Hematopoietic multipotent progenitor cell treated with erythropoietin and hydrocortisone succinate and interleukin-3 and kit ligand, for 17 days (in vitro differentiated cells): ENCODE measurements around the gene NTM.

ENCODE experiments used
- DNase-seq: peaks from one replicate; pipeline ENCODE4 v3.0.0-alpha.2; 2015; ENCODE audit warnings: low spot score

Gene NTM

DNA sequence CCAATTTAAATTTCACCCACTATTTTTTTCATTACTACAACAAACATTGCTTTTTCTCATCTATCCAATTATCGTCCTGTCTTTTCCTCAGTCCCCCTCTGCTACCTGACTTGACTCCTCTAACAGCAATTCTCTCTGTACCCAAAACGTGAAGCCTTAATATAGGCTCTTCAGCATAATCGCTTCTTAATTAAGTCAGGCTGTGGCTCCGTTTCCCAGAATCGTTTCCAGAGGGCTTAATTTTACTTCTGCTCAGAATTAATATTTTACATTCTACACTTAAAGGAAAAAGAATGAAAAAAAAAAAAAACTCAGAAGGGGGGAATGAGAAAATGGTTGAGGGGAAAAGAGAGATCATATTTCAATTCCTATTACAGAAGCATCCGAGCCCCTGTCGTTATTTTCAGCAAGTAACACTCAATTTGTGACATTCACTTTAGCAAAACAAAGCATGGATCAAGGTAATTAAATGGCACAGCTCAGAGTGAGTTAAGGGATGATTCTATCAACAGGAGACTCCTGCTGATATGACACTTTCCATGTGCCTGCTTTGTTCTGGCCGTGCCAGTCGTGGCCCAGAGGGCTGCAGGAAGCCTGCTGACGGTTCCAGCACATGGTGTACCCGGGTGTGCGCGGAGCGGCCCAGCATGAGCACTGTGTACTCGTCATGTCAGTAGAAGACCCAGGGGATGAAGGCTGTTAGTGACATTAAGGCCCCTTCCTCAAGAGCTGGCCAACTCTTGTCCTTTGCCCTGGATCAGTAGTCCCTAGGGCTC, 272.5 kb downstream of the NTM start:
- DNase-seq: no peak

DNA sequence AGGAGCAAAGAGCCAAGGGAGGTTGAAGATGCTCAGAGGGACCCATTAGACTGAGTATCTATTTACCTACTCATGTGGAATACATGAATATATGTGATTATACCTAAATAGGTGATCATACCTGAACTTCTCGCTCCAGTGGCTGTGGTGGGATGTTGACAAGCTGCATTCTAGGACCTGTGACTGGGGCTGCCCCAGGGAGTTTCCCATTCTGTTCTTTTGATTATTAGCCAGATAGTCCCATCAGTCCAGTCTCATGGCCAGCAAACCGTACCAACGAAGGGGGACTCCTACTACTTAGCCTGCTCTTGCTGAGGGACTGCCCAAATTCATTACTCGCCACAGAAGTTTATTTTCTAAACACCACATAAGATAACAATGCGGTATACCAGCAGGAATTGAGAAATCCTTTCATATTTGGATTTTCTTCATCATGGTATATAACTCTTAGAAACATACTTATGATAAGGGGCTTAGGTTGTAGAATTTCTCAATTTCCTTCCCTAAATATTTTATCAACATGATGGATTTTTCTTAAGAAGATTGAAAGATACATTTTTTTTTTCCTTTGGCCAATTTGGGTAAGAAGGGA, 273.9 kb downstream of the NTM start:
- no peak for DNase-seq

DNA sequence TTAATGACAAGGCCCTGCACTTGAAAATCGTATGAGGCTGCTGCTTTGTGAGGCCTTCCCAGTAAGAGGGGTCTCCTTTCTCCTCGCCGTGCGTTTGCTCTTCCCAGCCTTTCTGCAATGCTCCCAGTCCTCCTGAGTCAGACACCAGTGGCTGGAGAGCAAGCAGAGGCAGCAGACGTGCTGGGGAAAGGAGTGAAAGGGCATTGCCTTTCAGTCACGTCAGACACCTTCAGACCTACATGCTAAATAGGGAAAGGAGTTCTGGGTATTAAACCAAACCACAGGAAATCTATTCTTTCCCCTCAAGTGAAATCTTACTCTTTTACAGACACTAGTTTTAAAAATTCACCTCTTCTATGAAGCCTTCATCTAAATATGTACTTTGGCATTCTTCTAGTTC, 274.8 kb downstream of the NTM start:
- no peak for DNase-seq

DNA sequence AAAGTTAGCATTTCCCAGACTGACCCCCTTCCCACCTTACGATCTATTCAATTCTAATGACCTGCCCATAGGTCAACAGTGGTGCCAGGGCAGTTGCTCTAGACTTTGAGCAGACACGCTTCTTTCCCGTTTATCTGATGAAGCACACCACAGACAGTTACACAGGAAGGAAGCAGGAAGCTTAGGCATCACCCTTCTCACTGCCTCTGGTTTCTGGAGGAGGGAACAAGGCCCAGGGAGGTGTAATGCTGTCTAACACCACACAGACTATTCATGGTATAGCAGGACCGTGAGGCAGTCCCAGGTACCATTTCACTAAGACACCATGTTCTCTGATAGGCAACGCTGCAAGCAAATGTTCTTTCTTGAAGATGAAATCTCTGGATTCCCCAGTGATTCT, 279.4 kb downstream of the NTM start:
- DNase-seq: no peak

GRCh38 chr11:131652231-131652630, 281.8 kb downstream of the NTM start:
- DNase-seq: no peak

DNA sequence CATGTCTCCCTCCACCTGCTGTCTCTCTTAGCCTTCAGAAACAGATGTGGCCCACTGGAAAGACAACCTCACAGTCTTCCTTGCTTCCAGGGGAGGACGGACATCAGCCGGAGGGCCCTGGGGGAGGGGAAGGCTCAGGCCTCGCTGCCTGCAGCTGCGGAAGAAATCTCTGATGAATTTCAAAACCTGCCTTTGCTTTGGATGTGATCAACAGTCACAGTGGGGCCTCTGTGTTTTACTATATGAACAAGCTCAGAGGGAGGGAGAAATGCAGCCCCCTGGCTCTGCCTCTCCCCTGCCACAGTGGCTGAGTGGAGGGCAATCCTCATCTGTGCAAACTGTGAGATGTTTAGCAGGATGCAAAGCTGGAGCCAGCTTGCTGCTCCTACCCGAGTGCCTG, 282.8 kb downstream of the NTM start:
- no peak for DNase-seq

GRCh38 chr11:131654849-131655248, 284.4 kb downstream of the NTM start:
- DNase-seq: no peak

- DNase-seq: no peak
These were observed 285.9 kb downstream of the NTM start for GRCh38 chr11:131656179-131656838.

GRCh38 chr11:131656839-131657211, 286.4 kb downstream of the NTM start:
- no peak for DNase-seq

DNA sequence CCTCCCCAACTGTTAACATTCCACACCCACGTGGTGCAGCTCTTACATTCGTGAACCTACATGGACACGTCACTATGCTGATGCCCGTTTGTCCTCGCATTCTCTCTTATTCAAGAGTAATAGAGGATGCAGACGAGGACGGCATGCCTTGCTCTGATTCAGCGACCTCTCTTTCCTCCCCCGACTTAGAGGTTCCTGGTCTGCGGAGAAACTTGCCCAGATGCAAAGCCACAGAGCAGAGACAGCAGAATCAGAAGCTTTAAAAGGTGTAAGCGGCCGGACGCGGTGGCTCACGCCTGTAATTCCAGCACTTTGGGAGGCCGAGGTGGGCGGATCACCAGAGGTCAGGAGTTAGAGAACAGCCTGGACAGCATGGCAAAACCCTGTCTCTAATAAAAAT, 288.0 kb downstream of the NTM start:
- DNase-seq: no peak

- no peak for DNase-seq
These were observed 288.5 kb downstream of the NTM start for GRCh38 chr11:131658952-131659351.

DNA sequence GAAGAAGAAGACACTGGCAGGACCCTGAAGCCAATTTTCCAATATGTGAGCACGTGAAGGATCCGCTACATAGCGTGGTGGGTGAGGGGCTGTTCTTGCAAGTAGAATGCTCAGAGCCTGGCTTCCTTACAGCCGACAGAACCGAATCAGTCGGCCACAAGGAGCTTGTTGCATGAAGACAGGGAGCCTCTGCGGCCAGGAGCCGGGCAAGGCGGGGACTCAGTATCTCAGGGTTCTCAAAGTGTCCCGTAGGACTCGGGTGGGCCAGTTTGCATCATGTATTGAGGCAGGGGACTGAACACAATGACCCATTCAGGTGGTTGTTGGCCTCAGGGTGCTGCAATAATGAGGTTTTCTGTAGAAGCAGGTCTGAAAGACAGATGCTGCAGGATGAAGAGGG, 289.5 kb downstream of the NTM start:
- no peak for DNase-seq

DNA sequence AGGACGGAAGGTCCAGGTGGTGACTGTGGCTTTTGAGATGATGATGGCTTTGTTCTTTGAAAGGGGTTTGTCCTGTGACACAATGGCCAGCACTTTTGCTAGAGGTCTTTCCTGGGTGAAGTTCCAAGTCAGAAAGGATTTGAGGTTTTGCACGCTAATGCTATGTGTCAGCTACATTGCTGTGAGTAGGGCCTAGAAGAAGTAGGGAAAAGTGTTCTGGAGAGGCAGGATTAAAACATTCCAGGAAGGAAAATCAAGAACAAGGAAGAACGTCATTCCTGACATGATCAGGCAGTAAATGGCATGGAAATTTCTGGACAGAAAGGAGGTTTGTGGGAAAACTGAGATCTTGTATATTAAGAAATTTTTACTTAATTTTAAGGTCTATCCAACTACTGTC, 290.7 kb downstream of the NTM start:
- no peak for DNase-seq

DNA sequence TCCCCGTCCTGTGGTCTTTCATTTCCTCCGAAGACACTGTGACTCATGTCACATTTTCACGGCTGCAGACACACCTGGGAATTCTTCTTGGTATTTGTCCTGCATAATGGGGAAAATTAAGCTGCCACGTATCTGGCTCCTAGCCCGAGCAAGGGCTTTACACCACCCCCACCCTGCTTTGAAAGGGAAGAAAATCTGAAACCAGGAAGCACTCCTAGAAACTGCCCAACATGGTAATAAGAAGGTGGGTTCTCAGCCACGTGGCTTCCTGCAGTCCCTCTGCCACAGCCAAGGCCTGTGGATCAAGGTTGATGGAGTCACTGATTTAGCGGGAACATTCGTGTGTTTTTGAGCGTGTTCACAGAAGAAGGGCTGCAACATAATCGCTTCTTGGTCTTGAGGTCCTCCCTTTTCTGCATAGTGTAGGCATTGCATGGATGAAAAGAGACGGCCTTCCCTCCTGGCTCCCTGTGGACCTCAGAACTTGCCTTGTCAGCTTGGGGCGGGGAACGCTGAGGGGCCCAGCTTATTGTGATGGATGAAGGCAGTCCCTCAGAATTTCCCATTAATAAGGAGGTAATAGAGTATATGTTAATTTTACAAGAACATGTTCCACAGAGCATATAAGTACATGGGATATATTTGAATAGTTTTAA, 292.0 kb downstream of the NTM start:
- DNase-seq: no peak

DNA sequence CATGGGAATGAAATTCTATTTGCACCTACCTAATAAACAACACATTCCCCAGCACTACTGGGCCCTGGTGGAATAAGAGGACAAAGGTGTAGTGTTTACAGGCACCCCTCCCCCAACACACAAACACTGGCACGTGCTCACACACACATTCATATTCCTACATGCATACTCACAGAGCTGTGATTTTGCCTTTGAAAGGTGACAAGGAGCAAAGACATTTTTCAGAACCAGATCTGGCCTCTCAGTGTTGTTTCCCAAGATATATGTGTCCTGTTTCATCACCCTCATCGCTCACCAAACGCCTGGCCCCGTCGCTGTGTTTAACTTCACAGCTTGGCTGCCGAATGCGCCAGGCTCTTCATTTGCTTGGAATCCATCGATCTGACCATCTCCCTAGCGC, 292.6 kb downstream of the NTM start:
- DNase-seq: no peak

GRCh38 chr11:131663405-131664200, 293.2 kb downstream of the NTM start:
- DNase-seq: no peak

GRCh38 chr11:131664293-131664692, 293.9 kb downstream of the NTM start:
- DNase-seq: no peak

DNA sequence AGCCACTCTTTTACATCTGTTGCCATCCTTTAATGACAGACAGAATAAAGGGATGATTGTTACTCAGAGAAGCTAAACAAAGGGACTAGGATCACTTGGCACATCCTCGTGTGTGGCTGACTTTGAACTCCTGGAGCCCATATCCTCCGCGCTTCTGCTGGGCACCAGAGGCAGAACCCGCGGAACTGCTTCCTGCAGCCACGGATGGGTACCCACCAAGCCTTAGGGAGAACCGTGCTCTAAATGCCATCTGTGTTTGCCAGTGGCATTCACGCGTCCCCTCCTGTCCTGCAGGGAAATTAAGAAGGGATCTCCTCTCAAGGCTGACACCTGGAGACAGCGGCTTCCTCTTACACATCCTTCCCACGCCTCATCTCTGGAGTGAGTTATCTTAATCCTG, 294.4 kb downstream of the NTM start:
- no peak for DNase-seq

DNA sequence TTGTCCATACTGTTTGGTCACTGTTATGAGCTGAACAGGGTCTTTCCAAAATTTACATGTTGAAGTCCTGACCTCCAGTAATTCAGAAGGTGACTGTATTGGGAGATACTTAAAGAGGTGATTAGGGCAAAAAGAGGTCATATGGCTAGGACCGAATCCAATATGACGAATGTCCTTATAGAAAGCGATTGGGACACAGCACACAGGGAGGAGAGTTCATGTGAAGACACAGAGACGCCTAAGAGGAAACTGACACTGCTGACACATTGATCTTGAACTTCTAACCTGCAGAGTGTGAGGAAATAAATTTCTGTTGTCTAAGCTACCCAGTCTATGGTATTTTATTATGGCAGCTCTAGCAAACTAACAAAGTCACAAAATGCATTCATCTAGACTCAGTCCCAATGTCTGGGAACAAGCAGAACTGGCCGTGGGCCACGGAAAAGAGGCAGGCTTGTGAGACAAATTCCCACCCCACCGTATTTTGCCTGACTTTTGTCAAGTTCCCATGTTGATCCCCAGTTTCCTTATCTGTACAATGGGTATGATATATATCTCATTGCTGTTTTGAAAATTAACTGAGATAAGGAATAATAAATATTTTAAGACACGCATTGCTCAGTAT, 295.0 kb downstream of the NTM start:
- no peak for DNase-seq

DNA sequence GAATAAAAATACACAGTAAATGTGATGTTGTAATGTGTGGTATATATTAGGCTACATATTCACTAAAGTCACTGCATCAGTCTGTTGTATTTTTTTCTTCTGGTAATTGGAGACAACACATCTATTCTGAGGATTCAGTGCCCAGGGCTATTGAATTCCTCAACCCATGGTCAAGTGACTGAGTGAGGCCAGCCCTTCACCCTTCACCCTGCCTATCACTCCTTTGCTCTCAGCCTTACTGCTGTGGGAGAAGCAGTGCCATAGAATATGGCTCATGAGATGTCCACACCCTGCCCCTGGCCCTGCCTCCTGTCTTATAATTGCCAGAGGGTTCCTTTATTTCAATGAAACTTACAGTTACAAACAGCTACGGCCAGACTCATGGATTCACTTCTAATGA, 295.6 kb downstream of the NTM start:
- DNase-seq: no peak

- no peak for DNase-seq
These were observed 296.2 kb downstream of the NTM start for GRCh38 chr11:131666617-131667016.

DNA sequence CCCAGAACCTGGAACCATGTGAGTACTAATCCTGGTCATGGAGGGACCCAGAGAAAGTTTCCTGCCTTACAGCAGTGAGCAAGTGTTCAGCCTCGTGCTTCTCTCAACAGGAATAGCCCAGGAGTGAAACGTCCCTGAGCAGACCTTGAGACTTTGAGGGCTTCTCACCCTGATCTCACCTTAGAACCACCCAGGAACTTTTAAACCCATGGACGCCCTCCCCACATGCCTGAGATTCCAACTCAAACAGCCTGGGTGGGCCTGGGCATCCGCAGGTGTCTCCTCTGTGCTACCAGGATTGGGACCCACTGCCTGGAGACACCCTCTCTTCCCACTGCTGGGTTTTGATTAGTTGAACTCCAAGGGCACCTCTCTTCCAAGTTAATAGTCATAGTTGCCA, 297.2 kb downstream of the NTM start:
- no peak for DNase-seq
